AG09319 (cell line): ENCODE results near the gene DKK2.

Source experiments
- DNase-seq: peaks from one replicate; pipeline ENCODE4 v3.0.0-alpha.2; 2010; ENCODE audit warnings: low read depth; ENCODE audit errors: extremely low read depth
- CTCF ChIP-seq: IDR thresholded peaks from 2 replicates; pipeline ENCODE4 v1.5.1; 2011; ENCODE audit warnings: low read depth, mild to moderate bottlenecking, inconsistent platforms, low read length, moderate library complexity

Gene DKK2

GRCh38 chr4:106986486-106986885, 49.6 kb downstream of the DKK2 start:
- peak; percentile 11 for DNase-seq

GRCh38 chr4:106985830-106986229, 50.3 kb downstream of the DKK2 start:
- TF ChIP-seq CTCF: no peak
- no peak for DNase-seq

More at GRCh38 chr4:106986486-106986885, 49.6 kb downstream of the DKK2 start:
- TF ChIP-seq CTCF: no peak

- TF ChIP-seq CTCF: no peak
- no peak for DNase-seq
These were observed 53.4 kb downstream of the DKK2 start for GRCh38 chr4:106982711-106983211.

- no peak for TF ChIP-seq CTCF
- no peak for DNase-seq
These were observed 54.7 kb downstream of the DKK2 start for GRCh38 chr4:106981431-106981830.

GRCh38 chr4:106979476-106979875, 56.6 kb downstream of the DKK2 start:
- DNase-seq: no peak
- no peak for TF ChIP-seq CTCF

GRCh38 chr4:106978046-106978774, 57.9 kb downstream of the DKK2 start:
- no peak for DNase-seq

More at GRCh38 chr4:106978046-106978774, 57.9 kb downstream of the DKK2 start:
- TF ChIP-seq CTCF: no peak
